T-helper 1 cell treated with Interleukin-12 subunit alpha and Interleukin-12 subunit beta and Interleukin-4 antibody, amounts not matched to agents 30 μg/mL and 1 μg/mL, for 36 hours (primary cell): ENCODE measurements around the gene GNAL.
"Not testable (repeated sequence)": the region's sequence is repeated elsewhere in the genome, so short reads cannot be mapped to it uniquely, and the experiment has no call there.

ENCODE experiments used
- H3K27ac Mint-ChIP-seq: one replicate; pipeline ENCODE4 v1.8.0; 2021; ENCODE audit warnings: mild to moderate bottlenecking, mixed read lengths
- H3K27me3 Mint-ChIP-seq: one replicate; pipeline ENCODE4 v1.8.0; 2021; ENCODE audit warnings: low read depth, mixed read lengths
- H3K36me3 Mint-ChIP-seq: one replicate; pipeline ENCODE4 v1.8.0; 2021; ENCODE audit warnings: low read depth, mixed read lengths
- H3K4me1 Mint-ChIP-seq: one replicate; pipeline ENCODE4 v1.8.0; 2021; ENCODE audit warnings: low read depth, mixed read lengths
- H3K4me3 Mint-ChIP-seq: one replicate; pipeline ENCODE4 v1.8.0; 2021; ENCODE audit warnings: mild to moderate bottlenecking, moderate library complexity, mixed read lengths
- H3K9me3 Mint-ChIP-seq: one replicate; pipeline ENCODE4 v1.8.0; 2021; ENCODE audit warnings: mixed read lengths

GNAL gene

GRCh38 chr18:11839556-11839955 lies 150.5 kb downstream of the GNAL start:
- H3K36me3 Mint-ChIP-seq, result no peaks in the 10 kb centered on the region
- no peaks in the 10 kb centered on the region for H3K9me3 Mint-ChIP-seq
- H3K4me1 Mint-ChIP-seq, result no peaks in the 10 kb centered on the region
- no peaks in the 10 kb centered on the region for H3K27me3 Mint-ChIP-seq
- no peak overlapping the region for H3K4me3 Mint-ChIP-seq
- no peak overlapping the region for H3K27ac Mint-ChIP-seq

DNA sequence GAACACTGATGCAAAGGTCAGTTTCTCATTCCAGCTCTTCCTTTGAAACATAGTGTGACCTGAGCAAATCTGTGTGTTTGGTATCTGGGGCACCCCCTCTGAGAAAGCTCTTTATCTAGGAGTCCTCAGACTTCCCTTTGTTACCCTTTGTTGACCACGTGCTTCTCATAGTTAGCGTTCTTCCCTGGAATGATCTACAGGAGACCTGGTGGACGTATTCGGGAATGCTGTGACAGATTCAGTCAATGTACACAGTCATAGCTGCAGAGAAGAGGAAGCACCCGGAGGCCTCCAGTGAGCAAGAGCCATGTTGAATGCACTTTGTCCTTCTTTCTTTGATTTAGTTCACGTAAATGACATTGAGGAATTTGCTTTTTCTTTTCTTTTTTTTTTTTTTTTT lies 151.4 kb downstream of the GNAL start:
- Mint-ChIP-seq H3K27me3 (peaks cover 5% of the 10 kb centered on the region), H3K36me3 (no peaks in the 10 kb centered on the region), H3K9me3 (no peaks in the 10 kb centered on the region), H3K4me1 (no peaks in the 10 kb centered on the region), H3K4me3 (no peak overlapping the region), H3K27ac (no peak overlapping the region)

DNA sequence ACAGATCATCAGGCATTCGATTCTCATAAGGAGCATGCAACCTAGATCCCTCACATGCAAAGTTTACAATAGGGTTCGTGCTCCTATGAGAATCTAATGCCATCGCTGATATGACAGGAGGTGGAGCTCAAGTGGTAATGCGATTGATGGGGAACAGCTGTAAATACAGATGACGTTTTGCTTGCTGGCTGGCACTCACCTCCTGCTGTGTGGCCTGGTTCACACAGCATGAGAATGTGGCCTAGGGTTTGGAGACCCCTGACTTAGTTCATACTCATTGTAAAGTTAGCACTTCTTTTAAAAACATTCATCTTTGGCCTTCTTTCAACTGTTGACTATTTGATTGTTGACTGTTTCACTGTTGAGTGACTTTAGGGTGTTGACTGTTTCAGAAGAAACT lies 153.5 kb downstream of the GNAL start:
- H3K4me3 Mint-ChIP-seq, result no peak overlapping the region
- no peaks in the 10 kb centered on the region for H3K36me3 Mint-ChIP-seq
- no peak overlapping the region for H3K27ac Mint-ChIP-seq
- no peaks in the 10 kb centered on the region for H3K9me3 Mint-ChIP-seq
- peaks cover 5% of the 10 kb centered on the region for H3K27me3 Mint-ChIP-seq
- H3K4me1 Mint-ChIP-seq, result no peaks in the 10 kb centered on the region

DNA sequence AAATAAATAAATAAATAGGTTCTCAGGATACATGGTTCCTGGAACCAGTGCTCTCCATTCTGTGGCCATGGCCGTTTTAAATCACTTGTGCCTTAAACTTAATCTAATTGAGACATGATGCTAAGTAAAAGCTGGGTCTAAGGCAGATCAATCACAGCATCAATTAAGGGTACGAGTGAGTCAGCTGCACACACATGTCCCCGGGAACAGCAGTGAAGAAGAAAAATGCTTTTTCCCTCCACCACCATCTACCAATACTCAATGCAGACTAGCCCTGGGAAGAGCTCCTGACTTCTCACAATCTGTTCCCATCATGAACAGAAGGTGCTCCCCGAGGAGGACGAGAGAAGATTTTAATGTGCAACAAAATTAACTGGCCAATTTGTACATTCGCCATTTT lies 155.4 kb downstream of the GNAL start:
- Mint-ChIP-seq H3K9me3 (no peaks in the 10 kb centered on the region), H3K27me3 (peaks cover 5% of the 10 kb centered on the region), H3K27ac (no peak overlapping the region), H3K4me1 (peaks cover 1% of the 10 kb centered on the region), H3K36me3 (no peaks in the 10 kb centered on the region), H3K4me3 (no peak overlapping the region)

GRCh38 chr18:11845654-11846053 lies 156.6 kb downstream of the GNAL start:
- peaks cover 5% of the 10 kb centered on the region for H3K27me3 Mint-ChIP-seq
- no peak overlapping the region for H3K27ac Mint-ChIP-seq
- H3K36me3 Mint-ChIP-seq, result no peaks in the 10 kb centered on the region
- peaks cover 12% of the 10 kb centered on the region for H3K4me1 Mint-ChIP-seq
- H3K9me3 Mint-ChIP-seq, result no peaks in the 10 kb centered on the region
- H3K4me3 Mint-ChIP-seq, result no peak overlapping the region

DNA sequence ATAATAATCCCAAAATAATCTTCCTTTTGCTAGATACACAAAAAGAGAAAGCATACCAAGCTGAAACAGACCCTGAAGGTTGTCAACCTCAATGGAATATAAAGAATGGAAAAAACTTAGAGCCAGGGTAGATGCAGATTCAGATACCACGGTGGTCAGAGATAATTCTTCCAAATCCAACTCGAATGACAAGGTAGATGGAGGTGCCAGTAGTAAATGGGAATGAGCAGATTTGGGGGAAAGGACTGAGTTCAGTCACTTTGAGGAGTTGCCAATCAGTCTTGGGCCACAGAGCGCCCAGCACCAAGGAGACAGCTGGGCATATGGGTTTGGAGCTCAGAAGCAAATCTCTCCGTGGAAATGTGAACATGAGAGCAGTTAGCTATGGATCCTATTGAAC lies 158.7 kb downstream of the GNAL start:
- peaks cover 5% of the 10 kb centered on the region for H3K27me3 Mint-ChIP-seq
- H3K4me3 Mint-ChIP-seq, result no peak overlapping the region
- no peak overlapping the region for H3K27ac Mint-ChIP-seq
- peaks cover 22% of the 10 kb centered on the region for H3K4me1 Mint-ChIP-seq
- H3K36me3 Mint-ChIP-seq, result peaks cover 3% of the 10 kb centered on the region
- no peaks in the 10 kb centered on the region for H3K9me3 Mint-ChIP-seq

DNA sequence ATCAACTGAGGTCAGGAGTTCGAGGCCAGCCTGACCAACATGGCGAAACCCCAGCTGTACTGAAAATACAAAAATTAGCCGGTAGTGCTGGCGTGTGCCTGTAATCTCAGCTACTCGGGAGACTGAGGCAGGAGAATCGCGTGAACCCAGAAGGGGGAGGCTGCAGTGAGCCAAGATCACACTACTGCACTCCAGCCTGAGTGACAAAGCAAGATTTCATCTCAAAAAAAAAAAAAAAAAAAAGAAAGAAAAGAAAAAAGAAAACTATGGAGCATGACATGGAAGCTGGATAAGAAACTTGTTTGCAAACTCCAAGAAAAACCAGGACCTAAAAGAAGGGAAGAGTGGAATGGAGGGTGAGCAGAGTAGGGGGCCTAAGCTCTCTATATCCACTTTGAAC lies 160.2 kb downstream of the GNAL start:
- no peaks in the 10 kb centered on the region for H3K9me3 Mint-ChIP-seq
- H3K27ac Mint-ChIP-seq, result no peak overlapping the region
- H3K4me3 Mint-ChIP-seq, result peak overlapping the region; percentile 33
- peaks cover 23% of the 10 kb centered on the region for H3K4me1 Mint-ChIP-seq
- peaks cover 5% of the 10 kb centered on the region for H3K27me3 Mint-ChIP-seq
- peaks cover 3% of the 10 kb centered on the region for H3K36me3 Mint-ChIP-seq

DNA sequence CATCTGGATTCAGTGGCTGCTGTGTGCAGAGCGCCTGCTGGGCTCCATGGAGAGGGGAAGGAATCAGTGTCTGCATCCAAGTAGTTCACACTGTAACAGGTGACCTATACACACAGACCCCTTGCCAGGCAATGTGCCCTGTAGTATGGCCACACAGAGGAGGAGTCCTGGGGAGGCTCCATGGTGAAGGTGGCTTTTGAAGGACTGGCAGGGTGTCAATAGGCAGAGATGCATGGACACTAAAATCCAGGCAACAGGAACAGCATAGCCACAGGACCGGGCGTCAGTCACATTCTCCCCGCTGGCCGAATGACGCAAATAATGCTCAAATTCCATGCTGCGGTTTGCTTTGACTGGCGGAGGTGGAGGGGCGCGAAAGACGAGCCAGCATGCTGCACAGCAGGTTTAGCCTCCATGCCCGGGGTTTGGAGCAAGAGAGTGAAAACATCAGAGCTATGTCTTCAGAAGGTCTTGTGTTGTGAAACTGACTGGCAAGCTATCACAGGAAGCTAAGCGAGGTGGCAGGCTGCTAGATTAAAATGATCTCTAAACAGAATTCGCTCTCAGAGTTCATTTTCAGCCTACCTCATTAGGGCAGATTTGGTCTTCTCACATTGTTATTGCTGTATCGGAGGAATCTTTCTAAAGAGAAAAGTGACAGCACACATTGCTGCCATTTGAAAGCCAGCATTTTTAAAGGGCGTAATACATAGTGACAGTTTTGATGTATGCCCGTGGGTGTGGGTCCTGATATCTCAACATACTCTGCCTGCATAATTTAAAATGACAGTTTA lies 161.0 kb downstream of the GNAL start:
- H3K4me3 Mint-ChIP-seq, result peak overlapping the region; percentile 100
- peaks cover 25% of the 10 kb centered on the region for H3K4me1 Mint-ChIP-seq
- H3K27me3 Mint-ChIP-seq, result peaks cover 5% of the 10 kb centered on the region
- H3K36me3 Mint-ChIP-seq, result peaks cover 3% of the 10 kb centered on the region
- no peaks in the 10 kb centered on the region for H3K9me3 Mint-ChIP-seq
- H3K27ac Mint-ChIP-seq, result peak overlapping the region; percentile 100

DNA sequence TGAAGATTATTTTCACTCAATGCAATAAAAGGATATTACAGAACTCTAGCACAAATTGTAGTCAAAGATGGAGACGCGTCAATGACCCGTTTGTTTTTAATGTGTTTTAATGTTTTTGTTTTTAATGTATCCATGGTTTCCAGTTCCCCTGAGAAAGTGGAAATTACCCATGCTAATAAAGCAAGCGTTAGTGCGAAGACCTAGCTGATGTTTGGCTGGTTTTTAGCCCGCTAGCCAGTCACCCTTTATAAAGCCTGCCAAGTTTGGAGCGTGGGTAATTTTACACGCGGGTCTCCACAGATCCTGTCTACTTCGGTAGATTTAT lies 161.7 kb downstream of the GNAL start:
- H3K9me3 Mint-ChIP-seq, result no peaks in the 10 kb centered on the region
- H3K36me3 Mint-ChIP-seq, result peaks cover 3% of the 10 kb centered on the region
- no peaks in the 10 kb centered on the region for H3K27me3 Mint-ChIP-seq
- H3K27ac Mint-ChIP-seq, result peak overlapping the region; percentile 100
- H3K4me3 Mint-ChIP-seq, result peak overlapping the region; percentile 100
- peaks cover 25% of the 10 kb centered on the region for H3K4me1 Mint-ChIP-seq

DNA sequence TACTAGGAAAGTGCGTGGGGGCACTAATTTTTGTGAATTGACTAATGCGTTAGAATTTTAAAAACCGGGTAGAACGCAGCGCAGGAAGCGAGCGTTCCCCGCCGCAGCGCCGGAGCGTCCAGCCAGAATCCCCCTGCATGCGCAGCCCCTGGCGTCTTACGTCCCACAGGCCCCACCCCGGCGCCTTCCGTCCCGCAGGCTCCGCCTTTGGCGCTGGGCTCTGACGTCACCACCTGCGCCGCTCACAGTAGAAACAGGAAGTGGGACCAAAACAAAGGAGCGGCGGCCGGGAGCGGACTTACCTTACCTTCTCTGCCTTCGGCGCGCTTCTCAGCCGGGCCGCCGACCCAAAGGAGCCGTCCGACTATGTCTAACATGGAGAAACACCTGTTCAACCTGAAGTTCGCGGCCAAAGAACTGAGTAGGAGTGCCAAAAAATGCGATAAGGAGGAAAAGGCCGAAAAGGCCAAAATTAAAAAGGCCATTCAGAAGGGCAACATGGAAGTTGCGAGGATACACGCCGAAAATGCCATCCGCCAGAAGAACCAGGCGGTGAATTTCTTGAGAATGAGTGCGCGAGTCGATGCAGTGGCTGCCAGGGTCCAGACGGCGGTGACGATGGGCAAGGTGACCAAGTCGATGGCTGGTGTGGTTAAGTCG lies 162.2 kb downstream of the GNAL start, which contains the start of gene CHMP1B:
CHMP1B (plus strand) TSS at position 268 of the 660 bp plus-strand sequence; CDS start at position 367, 99 bp downstream.
- no peaks in the 10 kb centered on the region for H3K9me3 Mint-ChIP-seq

GRCh38 chr18:11851806-11852337 lies 162.8 kb downstream of the GNAL start:
- no peaks in the 10 kb centered on the region for H3K27me3 Mint-ChIP-seq
- H3K36me3 Mint-ChIP-seq, result peaks cover 3% of the 10 kb centered on the region
- H3K9me3 Mint-ChIP-seq, result no peaks in the 10 kb centered on the region
- H3K27ac Mint-ChIP-seq, result peak overlapping the region; percentile 100
- peak overlapping the region; percentile 100 for H3K4me3 Mint-ChIP-seq
- peaks cover 25% of the 10 kb centered on the region for H3K4me1 Mint-ChIP-seq

More for the DNA sequence above, 162.2 kb downstream of the GNAL start, which contains the start of gene CHMP1B:
- Mint-ChIP-seq H3K4me3 (peak within 1 kb of the TSS; percentile 100), H3K36me3 (peaks cover 3% of the 10 kb centered on the region), H3K27me3 (no peaks in the 10 kb centered on the region), H3K4me1 (peaks cover 25% of the 10 kb centered on the region), H3K27ac (peak within 1 kb of the TSS; percentile 100)

GRCh38 chr18:11854554-11854953 lies 165.5 kb downstream of the GNAL start:
- H3K27ac Mint-ChIP-seq, H3K9me3 Mint-ChIP-seq, H3K27me3 Mint-ChIP-seq, H3K36me3 Mint-ChIP-seq, H3K4me3 Mint-ChIP-seq: not testable (repeated sequence)
- H3K4me1 Mint-ChIP-seq, result peaks cover 24% of the 10 kb centered on the region

DNA sequence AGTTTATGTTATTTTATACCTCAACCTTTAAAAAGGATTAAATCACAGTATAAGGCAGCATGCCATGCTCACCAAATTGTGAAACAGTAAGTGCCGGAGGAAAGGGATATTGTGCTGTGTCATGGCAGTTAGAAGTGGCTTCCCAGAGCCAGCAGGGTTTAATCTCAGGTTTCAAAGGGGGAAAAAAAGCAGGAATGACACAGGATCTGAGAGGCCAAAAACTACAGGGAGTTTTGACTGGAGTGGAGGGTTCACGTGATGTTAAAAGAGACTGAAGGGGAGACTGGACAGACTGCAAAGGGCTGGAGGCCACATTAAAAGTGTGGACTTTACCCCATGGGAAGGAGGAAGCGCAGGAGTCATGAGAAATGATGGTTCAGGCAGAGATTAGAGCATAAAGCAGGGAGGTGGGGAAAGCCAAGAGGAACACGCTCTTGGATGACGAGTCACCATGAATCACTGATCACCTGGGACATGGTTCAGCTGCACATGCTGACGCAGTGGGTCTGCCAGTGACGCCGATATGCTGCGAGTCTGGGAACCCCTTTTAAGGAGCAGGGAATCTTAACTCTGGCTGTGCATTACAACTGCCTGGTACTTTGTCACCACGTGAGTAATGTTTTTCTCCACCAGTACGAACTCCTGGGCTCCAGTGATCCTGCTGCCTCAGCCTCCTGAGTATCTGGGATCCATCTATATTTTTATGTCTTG lies 168.3 kb downstream of the GNAL start:
- Mint-ChIP-seq H3K27me3 (no peaks in the 10 kb centered on the region), H3K36me3 (no peaks in the 10 kb centered on the region), H3K4me3 (no peak overlapping the region), H3K9me3 (no peaks in the 10 kb centered on the region), H3K4me1 (peaks cover 6% of the 10 kb centered on the region), H3K27ac (no peak overlapping the region)

- no peak overlapping the region for H3K27ac Mint-ChIP-seq
- no peaks in the 10 kb centered on the region for H3K27me3 Mint-ChIP-seq
- H3K36me3 Mint-ChIP-seq, result no peaks in the 10 kb centered on the region
- no peaks in the 10 kb centered on the region for H3K9me3 Mint-ChIP-seq
- H3K4me1 Mint-ChIP-seq, result peaks cover 2% of the 10 kb centered on the region
- H3K4me3 Mint-ChIP-seq, result no peak overlapping the region
Observed at GRCh38 chr18:11859282-11859830, 170.3 kb downstream of the GNAL start.
